Measurements from ENCODE around the gene MAD1L1.
A peak's percentile ranks its signal among the peaks of the same experiment; 100 is the strongest.
"Not testable (repeated sequence)": the region's sequence is repeated elsewhere in the genome, so short reads cannot be mapped to it uniquely, and the experiment has no call there.

MAD1L1 gene

DNA sequence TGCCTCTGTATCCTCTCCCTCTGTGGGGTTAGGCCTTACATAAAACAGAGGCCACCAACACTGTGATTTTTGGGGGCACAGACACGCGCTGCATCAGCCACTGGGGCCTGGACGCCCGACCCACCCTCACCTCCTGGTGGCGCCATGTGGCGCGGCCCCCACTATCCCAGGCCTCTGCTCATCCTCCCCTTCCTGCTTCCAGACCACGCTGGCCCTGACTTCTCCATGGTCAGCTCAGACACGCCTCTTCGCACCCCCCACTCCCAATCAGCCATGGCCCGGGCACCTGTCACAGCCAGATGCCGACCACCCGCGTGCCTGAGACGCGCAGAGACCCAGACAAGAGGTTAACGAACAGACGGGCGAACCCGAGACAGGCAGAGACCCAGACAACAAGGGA lies 298.7 kb downstream of the MAD1L1 start:
- DNase-seq, result no peak

DNA sequence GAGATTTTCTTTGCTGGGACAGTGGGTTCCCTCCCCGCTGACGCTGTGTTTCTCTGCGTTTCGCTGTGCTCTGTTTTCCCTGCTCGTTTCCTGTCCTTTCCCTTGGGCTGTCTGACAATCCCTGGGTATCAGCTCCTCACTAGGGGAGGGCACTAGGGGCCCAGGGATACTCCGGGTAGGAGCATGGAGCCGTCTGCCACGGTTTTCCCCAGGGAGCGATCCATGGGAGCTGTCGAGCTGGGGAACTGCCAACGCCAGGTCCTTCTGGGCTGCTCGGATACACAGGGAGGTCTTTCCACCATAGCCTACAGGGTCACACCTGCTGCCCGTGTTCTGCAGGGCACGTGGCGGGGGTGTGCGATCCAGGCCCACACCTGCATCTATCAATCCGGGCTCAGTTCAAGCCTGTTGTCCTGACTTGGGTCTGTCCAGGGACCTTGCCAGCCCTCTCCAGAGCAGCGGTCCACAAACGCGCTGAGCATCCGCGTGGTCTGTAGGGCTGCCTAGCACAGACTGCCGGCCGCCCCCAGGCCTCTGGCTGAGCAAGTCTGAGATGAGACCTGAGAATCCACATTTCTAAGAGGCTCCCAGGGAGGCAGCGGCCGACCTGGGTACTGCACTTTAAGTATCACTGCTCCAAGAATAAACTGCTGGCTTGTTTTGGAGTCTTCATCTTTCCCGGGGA lies 299.5 kb downstream of the MAD1L1 start:
- no peak for DNase-seq

DNA sequence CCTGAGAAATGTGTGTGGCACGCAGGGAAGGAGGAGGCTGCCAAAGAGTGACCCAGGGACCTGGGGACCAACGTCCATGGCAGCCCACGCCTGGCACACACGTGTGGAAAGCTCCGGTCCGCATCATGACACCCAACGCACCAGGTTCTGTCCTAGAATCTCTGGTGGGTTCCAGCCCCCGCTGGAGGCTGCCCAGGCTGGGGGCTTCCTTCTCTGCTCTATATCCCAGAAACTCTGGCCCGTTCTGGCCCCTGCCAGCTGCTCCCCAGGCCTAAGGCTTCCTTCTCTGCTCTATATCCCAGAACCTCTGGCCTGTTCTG lies 300.8 kb downstream of the MAD1L1 start:
- DNase-seq, result no peak

DNA sequence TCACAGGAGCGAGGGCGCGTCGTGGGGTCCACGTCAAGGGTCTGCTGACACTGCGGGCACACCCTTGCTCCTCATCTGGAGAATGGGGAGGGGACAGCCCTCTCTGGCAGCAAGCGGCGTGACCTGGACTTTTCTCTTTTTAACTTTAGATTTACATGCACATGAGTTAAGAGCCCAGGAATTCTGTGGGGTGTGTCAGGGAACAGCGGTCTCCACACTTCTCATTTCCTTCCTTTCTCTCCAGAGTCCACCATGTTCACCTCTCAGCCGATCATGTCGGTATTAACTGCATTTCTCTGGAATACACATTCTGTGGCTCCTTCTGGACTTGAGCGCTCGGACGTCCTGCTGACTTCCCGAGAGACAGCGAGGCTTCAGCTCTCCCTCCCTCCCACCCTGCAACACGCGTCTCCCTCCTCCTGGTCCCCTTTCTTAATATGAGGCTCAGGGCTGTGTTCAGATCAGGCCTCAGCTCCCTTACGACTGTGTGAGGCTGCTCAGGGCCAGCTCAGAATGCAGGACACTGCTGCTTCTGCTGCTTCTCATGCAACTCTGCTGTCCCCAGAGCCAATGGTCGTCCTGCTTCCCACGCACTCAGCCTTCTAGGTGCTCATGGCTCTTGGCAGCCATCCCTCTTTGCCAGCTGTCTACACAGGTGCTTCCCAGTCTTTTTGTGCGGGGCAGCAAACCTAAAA lies 301.3 kb downstream of the MAD1L1 start:
- no peak for DNase-seq

DNA sequence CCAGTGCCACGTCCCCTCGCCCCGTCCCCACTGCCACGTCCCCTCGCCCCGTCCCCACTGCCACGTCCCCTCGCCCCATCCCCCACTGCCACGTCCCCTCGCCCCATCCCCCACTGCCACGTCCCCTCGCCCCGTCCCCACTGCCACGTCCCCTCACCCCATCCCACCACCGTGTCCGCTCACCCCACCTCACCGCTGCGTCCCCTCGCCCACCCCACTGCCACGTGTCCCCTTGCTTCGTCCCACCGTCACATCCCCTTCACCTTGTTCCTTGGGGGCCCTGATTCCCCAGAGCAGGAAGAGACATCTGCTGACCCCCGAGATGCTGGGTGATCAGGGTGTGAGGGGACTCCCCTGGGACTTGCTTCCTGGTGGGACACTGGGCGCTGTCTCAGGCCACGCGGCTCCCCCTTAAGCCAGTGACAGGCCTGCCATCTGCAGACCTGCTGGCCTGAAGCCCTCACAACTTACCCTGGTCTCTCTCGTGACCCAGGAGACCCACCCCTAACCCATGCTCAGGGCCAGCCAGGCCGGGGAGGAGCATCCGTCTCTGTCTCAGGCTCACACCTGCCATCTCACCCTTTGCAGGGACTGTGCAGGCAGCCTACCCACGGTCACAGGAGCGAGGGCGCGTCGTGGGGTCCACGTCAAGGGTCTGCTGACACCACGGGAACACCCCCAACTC lies 302.2 kb downstream of the MAD1L1 start:
- no peak for DNase-seq

DNA sequence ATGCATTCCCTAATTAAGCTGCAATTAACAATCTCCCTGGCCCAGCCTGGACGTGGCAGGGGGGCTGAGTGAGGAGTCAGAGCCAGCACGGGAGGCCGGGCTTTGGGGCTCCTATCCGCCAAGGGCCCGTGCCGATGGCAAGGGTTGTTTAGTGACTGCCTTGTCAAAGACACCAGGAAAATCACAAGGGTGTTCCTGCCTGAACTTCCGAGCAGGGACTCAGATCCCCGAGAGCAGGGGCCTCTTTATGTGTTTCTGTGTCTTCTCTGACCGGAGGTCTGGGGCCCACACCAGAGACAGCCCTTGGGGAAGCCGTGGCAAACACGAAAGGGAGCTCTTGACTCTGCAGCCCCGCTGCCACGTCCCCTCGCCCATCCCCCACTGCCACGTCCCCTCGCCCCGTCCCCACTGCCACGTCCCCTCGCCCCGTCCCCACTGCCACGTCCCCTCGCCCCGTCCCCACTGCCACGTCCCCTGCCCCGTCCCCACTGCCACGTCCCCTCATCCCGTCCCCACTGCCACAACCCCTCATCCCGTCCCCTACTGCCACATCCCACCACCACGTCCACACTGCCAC lies 303.3 kb downstream of the MAD1L1 start:
- not testable (repeated sequence) for DNase-seq

DNA sequence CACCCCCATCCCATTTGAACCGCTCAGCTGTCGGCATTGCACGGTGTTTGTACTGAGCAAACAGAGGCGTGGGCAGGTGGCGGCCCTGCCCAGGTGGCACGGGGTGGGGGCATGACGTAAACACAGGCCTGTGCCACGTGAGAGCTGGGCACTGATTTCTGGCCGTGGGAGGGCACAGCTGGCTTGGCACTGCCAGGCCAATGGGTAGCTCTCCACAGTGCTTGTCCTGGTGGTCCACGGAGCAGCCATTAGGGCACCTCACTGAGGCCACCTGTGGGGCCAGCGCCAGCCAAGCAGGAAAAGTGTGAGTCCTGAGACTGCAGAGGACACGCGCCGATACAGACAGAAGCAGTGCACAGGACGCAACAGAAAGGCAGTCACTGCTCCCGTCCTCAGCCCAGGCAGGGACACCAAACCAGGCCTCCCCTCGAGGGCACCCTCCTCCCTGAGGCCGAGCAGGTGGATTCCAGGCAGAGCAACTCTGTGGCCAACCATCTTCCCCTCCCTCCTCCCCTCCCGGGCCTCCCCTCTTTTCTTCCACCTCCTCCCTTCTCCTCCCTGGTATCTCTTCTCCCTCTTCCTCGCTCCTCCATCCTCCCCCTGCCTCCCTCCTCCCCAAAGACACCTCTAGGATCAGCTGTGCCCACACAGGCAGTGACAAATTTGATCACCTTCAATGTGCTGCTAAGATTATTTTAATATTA lies 303.9 kb downstream of the MAD1L1 start:
- no peak for DNase-seq

DNA sequence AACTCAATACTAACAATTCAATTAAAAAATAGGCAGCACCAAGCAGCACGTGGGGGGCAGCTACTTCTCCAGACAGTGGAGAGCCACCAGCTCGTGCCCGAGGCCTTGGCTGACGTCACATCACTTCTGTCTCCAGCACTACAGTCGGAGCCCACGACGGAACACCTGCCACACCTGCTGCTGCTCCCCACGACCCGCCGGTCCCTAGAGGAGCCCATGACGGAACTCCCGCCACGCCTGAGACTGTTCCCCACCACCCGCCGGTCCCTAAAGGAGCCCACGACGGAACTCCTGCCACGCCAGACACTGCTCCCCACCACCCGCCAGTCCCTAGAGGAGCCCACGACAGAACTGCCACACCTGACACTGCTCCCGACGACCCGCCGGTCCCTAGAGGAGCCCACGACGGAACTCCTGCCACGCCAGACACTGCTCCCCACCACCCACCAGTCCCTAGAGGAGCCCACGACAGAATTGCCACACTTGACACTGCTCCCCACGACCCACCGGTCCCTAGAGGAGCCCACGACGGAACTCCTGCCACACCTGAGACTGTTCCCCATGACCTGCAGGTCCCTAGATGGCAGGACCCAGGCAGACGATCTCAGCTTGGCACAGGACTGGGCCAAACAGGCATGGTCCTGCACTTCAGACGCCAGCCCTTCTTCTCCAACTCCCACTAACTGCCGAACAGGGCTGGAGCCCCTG lies 304.7 kb downstream of the MAD1L1 start:
- no peak for DNase-seq

DNA sequence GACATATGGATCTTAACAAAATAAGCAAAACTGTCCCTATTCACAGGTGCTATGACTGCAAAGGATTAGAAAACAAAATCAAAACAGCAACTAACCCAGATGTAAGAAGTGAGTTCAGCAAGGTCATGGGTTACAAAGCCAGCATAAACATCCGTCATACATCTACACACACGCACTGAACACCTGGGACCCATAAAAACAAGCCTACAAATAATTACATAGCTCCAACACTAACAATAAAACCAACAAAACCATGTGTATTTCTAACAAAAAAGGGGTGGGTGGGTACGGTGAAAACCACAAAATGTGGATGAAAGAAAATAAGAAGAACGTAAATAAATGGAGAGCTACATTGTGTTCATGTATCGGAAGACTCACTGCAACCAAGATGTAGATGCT lies 305.8 kb downstream of the MAD1L1 start:
- DNase-seq, result no peak

DNA sequence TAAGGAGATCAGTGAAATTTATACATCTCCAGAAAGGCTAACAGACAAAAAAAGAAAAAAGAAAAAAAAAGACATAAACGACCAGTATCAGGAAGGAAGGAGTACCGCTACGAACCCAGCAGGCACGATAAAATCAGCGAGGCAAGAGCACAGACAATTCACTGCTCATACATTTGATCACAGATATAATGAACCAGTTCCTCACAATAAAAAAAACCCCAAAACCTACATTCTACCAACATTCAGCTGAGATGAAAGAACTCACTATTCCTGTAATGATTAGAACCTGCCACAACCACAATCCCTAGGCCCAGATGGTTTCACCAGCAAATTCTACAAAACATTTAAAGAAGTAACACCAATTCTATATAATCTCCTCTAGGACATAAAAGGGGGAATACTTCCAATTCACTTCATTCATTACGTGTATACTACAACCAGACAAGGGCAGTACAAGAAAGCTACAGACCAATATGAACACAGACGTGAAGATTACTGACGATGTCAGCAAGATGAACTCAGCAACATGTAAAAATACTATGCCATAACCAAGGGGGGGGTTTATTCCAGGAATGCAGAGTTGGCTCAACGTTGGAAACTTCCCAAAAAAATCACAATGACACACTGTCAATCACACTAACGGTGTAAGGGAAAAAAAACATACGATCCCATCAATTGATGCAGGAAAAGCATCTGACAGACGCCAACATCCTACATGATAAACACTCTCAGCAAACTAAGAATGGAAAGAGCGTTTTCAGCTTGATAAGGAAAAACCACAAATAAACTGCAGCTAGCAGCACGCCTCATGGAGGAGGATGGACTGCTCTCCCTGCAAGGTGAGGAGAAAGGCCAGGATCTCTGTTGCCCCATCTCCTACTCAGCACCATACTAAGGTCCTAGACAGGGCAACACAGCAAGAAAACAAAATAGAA lies 306.5 kb downstream of the MAD1L1 start:
- DNase-seq, result no peak

DNA sequence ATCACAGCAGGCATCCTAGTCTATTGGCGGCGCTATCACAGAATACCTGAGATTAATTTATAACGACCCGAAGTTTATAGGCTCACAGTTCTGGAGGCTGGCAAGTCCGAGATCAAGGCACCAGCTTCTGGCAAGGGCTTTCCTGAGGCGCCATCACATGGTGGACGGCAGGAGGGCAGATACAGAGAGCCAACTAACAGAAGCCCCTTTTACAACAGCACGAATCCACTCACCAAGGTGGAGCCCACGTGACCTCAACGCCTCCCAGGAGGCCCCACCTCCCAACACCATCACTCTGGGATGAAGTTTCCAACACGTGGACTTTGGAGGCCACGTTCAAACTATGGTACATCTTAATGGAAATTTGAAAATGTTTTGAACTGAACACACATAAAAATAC lies 307.4 kb downstream of the MAD1L1 start:
- DNase-seq, result no peak

DNA sequence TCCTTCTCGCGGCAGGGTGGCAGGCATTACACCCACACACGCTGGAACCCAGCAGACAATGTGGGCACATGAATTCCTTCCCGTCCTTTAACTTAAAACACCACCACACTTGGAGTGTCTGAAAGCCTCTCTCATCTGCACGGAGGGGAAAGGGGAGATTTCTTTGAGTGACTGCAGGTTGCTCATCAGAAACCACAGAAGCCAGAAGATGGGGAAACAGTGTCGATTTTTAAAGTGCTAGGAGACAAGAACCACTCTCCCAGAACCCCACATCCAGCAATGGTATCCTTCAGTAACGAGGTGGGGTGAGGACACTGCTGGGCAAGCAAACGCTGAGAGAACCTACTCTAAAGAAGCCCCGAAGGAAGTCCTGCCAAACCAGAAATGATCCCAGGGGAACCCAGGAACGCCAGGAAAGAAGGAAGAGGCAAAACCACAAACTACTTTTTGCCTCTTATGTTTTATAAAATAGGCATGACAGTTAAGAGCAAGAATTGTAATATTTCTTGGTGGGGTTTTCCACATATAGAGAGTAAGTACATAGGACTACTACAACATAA lies 308.4 kb downstream of the MAD1L1 start:
- no peak for DNase-seq

DNA sequence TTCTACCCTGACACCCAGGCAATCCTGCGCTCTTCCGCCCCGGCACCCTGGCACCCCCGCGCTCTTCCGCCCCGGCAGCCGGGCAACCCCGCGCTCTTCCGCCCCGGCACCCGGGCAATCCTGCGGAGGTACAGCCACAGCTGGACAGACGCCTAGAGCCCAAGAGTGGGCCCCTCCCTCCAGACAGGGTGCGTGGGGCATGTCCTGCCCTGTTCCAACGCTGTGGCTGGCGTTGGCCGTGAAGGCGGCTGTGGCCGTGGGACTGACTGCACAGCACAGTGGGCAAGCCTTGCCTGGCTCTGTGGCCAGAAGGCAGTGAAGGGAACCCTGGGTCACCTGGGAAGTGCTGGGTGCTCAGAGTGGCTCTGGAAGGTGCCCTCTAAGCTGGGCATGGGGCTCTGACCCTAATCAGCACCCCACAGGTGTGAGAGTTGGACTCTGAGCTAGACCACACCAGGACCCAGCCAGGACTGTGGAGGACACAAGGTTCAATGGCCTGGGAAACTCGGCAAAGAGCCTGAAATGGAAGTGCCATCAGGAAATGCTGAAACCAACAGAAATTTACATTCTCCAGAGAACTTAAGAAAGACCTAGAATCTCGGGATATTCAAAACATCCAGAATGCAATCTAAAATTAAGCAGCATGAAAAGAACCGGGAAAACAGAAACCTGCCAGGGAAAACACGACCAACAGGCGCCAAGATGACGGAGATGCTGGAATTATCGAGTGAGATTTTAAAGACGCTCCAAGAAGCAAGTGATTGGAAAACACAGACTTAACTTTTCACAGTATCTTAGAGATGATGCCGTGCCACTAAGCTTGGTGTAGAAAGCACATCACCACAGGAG lies 309.1 kb downstream of the MAD1L1 start:
- DNase-seq, result no peak

DNA sequence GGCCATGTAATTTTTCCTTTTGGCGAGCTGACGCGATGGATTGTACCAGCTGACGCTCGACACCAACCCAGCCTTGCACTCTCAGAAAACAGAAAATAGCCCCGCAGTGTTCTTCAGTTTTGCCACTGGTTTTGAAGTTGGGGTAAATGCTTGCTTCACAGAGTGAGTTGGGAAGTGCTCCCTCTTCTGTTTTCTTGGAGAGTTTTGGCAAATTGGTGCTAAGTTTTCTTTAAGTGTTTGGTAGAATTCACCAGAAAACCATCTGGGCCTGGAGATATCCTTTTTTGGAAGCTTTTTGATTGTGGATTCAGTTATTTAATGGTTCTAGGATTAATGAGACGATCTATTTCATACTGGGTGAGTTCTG lies 309.9 kb downstream of the MAD1L1 start:
- no peak for DNase-seq

DNA sequence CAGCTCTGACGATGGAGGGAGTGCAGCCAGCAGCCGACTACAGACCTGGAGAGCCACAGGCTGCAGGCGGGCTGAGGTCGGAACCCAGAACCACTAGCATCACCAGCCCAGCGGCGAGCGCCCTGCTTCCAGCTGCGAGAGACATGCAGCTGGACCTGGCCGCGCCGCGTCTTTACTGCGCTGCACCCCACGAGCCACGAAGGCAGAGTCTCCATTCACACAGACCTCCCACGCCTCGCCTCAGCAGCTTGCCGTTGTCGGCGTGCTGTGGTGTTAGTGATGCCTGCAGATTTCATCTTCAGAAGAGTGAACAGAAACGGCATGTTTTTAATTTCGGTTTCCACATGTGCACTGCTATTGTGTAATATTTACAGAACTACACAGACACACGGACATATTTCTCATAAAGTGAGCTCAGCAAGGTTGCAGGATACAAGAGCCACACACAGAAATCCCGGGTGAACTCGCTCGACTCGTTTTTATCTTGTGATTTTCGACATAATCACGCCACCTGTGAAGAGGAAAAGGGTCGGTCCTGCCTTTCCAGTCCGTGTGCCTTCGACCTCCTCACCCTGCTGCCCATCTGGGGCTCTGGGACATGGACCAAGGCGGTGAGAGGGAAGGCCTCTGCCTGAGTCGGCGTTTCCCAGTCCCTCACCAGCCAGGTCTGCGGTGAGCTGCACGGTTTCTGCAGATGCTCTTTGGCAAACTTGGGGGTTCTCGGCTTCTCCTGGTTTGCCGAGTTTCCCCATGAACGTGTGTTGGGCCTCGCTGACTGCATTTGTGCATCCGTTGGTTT lies 310.5 kb downstream of the MAD1L1 start:
- DNase-seq, result peak; percentile 33

DNA sequence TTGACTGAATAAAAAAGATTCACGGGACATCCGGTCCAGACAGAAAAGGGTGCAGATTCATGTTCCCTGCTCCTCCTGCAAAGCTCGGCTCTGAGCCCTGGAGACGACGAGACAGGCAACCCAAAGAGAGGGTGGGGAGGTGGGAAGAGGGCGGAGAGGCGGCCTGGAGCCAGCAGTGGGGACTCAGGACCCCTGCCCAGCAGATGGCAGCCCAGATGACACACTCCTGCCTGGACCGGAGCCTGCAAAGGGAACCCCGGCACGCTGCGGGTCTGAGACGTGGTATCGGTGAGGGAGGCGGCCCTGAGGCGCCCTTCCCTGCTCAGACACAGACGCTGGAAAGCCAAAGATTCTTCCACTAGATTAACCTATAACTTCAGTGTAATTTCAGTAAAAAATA lies 311.9 kb downstream of the MAD1L1 start:
- DNase-seq, result no peak

DNA sequence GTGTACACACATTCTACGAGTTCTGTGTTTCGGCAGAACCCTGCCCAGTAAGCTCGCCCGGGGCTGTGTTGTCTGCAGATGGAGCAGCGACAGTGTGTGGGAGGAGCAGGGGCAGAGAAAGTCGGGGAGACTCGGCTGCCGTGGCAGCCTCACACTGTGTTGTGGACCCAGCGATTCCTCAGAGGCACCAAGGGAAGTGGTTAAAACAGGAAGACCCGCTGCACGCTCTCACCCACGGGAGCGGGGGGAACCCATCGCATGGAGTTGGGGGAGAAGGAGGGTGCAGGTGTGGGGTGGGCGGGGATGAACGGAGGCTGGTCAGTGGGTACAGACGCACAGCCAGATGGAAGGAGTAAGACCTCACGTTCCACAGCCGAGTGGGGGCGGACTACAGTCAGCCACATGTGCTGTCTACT lies 312.5 kb downstream of the MAD1L1 start:
- no peak for DNase-seq

DNA sequence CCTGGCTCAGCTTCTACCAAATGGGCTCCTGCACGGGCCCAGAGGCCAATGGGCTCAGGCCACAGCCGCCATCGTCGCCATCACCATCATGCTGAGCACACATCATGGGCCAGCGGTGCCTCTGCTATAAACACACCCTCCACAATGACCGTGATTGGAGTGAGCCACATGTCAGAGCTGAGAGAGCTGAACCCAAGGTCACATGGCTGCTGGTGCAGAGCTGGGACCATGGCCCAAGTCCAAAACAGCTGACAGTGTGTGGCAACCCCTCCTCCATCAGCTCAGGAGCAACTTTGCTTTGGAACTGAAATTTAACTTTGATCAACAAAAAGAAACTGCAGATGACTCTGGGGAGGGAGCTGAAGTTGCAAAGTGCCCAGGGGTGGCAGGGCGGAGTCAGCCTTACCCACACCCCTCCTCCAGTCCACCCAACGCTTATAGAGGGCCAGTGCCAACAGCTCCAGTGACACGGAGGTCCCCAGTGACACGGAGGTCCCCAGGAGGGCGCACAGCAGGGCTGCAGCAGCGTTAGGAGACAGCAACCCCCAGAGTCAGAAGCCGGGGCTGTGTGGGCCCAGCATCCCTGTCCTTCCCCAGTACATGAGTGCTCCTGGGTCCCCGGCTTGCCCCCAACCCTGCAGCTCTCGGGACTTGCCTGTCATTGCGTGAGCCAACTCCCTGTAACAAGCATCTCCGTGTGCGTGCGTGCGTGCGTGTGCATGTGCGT lies 313.0 kb downstream of the MAD1L1 start:
- no peak for DNase-seq

Measured in activated CD4-positive, alpha-beta T cell treated with anti-CD3 and anti-CD28 coated beads for 1 hour (primary cell).